GM21447 (cell line): ENCODE results near the gene AFG1L.
"Not testable (repeated sequence)": the region's sequence is repeated elsewhere in the genome, so short reads cannot be mapped to it uniquely, and the experiment has no call there.

Experiments
- ATAC-seq: cut with Tn5 transposase; IDR thresholded peaks from one replicate; pipeline ENCODE4 v1.9.1; 2021; ENCODE audit not compliant: unreplicated experiment

Gene AFG1L

DNA sequence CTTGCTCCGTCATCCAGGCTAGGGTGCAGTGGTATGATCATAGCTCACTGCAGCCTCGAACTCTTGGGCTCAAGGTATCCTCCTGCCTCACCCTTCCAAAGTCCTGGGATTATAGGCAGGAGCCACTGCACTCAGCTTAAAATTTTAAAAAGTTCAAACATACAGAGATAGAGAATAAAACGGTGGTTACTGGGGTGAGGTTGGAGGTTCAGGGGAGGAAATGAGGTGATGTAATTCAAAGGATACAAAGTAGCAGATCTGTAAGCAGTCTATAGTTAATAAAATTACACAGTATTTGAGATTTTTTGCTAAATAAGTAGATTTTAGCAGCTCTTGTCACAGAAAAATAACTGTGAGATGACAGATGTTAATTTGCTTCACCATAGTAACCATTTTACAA lies 7.5 kb upstream of the AFG1L start:
- no peak for ATAC-seq

DNA sequence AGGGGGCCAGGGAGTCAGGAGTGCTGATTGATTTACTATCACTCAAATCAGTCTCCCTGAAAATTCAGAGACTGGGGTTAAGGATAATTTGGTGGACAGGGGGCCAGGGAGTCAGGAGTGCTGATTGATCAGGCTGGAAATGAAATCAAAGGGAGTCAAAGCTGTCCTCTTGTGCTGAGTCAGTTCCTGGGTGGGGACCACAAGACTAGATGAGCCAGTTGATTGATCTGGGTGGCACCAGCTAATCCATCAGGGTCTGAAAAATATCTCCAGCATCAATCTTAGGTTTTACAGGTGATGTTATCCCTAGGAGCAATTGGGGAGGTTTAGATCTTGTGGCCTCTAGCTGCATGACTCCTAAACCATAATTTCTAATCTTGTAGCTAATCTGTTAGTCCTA lies 6.1 kb upstream of the AFG1L start:
- no peak for ATAC-seq

DNA sequence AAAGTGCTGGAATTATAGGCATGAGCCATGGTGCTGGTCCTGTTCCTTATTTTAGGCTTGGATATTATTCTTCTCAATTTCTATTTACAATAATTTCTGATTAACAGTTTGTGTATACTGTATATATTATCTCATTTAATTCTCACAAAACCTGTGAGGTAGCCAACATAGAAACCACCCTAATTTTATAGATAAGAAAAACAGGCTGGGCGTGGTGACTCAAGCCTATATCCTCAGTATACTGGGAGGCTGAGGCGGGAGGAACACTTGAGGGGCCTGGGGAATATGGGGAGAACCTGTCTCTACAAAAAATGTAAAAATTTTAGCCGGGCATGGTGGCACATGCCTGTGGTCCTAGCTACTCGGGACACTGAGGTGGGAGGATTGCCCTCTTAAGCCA lies 3.8 kb upstream of the AFG1L start:
- no peak for ATAC-seq

DNA sequence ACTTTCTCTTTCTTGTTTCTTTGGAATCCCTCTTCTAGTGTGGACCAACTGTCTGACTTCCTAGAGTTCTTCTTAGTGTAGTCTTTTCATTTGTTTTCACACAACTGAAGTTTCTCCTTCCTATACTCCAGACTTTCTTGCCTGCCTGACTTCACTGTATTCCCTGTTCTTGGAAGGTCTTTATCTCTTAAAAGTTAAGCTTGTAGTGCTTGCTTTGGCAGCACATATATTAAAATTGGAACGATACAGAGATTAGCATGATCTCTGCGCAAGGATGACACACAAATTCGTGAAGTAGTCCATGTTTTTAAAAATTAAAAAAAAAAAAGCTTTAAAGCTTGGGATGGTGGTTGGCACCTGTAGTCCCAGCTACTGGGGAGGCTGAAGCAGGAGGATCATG lies 2.3 kb upstream of the AFG1L start:
- not testable (repeated sequence) for ATAC-seq

DNA sequence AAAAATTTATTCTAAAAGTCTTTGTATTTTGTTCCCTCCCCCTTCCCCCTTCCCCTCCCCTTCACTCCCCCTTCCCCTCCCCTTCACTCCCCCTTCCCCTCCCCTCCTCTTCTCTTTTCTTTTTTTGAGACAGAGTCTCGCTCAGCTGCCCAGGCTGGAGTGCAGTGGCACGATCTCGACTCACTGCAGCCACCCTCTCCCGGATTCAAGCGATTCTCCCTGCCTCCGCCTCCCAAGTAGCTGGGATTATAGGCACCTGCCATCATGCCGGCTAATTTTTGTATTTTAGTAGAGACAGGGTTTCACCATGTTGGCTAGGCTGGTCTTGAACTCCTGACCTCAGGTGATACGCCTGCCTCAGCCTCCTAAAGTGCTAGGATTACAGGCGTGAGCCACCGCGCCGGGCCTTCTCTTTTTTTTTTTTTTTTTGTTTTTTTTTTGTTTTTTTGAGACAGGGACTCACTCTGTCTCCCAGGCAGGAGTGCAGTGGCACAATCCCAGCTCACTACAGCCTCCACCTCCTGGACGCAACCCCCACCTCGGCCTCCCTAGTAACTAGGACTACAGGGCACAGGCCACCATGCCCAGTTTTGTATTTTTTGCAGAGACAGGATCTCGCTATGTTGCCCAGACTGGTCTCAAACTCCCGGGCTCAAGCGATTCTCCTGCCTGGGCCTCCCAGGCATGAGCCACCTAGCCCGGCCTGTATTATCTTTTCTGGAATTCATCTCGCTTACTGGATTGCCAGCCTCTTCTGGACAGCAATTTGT lies 1.1 kb upstream of the AFG1L start:
- no peak for ATAC-seq

DNA sequence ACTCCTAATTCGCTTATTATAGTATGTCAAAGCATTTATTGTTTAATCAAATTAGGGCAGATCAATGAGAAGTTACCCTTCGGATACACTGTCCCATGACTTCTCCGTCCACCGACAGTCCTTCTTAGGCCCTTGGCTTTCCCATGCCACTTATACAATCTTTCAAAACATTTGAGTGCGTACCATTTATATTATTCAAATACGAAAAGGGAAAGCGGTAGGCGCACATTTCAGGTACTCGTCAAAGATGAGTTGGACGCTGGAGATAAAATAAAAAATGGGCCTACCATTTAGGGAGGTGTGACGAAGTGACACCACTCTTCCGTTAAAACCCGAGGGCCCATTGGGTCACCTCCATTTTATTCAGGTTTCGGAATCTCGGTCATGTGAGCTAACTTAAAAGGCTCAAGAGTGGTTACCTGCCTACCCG lies 542 bp upstream of the AFG1L start:
- peak; percentile 18 for ATAC-seq

DNA sequence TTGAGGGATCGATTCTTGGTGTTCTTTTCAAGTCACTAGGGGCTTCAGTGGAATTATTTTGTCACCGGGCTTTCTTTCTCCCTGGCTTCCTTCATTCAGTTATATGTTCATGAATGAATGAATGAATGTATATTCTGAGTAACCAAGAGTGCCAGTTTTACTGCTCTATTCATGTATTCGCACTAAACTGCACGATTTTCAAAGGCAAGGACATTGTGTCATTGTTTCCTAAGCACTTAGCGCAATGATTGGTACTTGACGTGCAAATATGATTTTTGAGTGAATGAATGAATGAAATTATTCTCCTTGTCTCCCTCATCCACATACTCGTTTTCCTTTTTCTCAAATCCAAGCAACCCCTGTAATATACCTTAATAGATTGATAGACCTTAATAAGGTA lies 822 bp downstream of the AFG1L start:
- ATAC-seq, result no peak

DNA sequence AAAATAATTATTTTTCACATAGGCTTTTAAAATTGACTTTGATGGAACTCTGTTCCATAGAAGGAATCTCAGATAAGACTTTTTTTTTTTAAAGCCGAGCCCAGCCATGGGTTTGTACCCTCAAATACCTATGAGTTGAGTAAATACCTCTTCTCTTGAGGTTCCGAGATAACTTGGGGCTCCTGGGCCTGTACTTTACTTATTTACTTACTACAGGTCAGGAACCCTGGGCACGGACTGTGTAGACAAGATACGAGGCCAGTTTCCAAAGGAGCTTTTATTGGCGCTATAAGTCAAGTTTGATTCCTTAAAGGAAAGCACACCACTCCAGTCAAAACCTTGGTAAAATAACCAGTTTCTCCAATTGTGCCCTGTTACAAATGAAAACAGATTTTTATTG lies 7.5 kb downstream of the AFG1L start:
- ATAC-seq, result no peak

DNA sequence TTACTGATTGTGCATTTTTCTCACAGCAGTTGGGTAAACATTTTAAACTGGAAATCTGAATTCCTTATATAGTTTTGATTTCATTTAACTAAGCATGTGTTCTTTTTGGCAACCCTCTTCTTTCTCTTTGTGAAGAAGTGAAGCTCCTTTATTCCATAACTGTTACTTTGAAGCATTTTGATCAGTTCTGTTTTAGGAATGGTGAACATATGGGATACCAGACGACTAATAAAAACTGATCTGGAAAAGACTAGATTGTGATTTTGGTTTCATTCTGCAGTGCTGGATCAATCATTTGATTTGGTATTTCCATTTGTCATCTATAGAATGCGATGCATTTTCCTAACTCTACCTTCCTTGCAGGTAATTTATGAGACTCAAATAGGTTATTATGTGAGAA lies 9.8 kb downstream of the AFG1L start:
- ATAC-seq, result no peak

DNA sequence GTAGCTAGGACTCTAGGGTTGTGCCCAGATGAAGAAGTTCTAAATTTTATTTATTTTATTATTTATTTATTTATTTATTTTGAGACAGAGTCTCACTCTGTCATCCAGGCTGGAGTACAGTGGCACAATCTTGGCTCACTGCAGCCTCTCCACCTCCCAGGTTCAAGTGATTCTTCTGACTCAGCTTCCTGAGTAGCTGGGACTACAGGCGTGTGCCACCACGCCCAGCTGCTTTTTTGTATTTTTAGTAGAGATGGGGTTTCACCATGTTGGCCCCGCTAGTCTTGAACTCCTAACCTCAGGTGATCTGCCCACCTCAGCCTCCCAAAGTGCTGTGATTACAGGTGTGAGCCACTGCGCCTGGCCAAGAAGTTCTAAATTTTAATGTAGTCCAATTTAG lies 13.8 kb downstream of the AFG1L start:
- ATAC-seq, result not testable (repeated sequence)

DNA sequence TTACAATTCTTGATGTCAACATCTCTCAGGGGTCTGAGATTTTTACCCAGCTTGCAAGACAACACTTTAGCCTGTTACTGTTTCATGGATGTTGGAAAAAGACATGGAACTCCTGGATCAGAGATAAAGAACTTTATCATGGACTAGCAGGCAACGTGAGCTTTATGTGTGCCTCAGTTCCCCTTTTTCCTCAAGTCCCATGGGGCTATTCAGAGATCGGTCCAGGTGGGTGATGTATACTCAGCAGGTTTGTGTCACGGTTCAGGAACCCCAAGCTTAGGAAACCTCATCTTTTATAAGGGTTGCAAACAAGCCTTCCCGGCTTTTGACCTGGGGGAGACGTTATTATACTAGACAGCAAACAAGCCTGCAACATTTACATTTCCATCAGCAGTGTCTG lies 15.0 kb downstream of the AFG1L start:
- ATAC-seq, result no peak

DNA sequence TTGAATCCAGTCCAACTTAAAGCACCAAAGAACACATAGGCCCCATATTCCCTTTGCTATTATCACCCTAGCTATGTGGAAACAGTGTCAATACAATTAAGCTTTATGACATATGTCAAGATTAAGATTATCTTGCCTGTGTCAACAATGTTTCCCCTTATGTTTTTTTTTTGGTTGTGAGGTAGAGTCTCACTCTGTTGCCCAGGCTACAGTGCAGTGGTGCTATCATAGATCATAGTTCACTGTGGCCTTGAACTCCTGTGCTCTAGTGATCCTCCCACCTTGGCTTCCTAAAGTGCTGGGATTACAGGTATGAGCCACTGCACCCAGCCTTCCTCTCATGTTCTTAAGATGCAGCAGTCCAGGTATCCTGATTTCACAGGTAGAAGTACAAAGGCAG lies 17.8 kb downstream of the AFG1L start:
- ATAC-seq, result no peak

DNA sequence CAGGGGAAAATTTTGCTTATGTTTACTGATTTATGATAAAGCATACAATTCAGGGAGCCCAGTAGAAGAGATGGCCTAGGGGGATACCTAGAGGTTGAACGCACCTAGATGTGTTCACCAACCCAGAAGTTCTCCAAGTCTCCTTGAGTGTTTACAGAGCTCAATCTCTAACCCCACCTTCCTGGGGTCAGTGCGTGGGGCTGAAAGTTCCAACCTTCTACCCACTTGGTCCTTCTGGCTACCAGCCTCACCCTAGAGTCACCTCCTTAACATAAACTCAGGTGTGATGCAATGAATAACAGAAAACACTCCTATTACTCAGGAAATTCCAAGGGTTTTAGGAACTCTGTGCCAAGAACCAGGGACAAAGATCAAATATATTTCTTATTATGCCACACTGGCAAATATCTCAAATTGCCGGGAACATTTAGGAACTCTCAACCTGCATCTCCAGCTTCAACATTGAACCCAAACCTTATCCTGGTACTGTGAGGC lies 26.4 kb downstream of the AFG1L start:
- ATAC-seq, result no peak

DNA sequence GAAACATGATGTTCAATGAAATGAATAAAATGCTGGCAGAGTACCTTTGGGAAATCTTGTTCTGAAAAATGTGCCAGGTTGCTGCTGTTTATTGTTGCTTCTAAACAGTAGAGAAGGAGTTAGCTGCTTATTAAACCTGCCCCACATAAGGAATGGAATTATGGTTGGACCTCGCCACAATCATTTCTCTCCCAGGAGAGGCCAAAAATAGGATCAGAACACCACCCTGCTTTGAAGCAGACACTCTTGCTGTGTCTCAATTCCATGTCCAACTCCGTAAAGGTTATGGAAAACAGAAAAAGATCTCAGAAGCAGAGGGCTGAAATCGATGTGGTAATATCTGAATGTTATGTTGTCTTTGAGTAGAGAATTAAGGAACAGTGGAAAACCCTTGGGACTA lies 27.9 kb downstream of the AFG1L start:
- ATAC-seq, result no peak

DNA sequence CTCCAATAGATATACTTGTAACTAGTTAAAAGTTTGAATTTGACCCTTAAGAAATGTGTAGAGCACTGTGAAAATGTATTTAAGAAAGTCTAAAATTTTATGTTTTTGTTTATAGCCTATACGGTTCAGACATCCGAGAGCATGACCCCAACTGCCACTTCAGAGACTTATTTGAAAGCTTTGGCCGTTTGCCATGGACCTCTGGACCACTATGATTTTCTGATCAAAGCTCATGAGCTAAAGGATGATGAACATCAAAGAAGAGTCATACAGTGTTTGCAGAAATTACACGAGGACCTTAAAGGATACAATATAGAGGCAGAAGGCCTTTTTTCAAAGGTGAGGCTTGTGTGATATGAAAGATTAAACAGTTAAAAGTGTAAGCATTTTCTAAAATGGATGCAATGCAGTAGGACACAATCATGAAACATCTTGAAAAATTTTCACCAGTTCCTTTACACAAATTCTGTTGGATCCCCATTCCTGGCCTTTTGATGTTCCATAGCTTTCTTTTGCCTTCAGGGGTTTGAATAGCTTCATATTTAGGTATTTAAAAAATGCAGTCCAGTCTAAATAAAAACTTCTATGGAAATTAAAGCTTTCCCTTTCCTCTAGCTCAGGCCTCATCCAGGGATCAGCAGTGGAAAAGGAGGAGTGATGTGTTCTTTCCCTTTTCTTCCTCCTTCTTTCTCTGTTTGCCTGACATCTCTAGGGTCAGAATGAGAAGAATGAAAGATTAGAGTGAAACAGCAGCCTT lies 29.0 kb downstream of the AFG1L start:
- no peak for ATAC-seq

DNA sequence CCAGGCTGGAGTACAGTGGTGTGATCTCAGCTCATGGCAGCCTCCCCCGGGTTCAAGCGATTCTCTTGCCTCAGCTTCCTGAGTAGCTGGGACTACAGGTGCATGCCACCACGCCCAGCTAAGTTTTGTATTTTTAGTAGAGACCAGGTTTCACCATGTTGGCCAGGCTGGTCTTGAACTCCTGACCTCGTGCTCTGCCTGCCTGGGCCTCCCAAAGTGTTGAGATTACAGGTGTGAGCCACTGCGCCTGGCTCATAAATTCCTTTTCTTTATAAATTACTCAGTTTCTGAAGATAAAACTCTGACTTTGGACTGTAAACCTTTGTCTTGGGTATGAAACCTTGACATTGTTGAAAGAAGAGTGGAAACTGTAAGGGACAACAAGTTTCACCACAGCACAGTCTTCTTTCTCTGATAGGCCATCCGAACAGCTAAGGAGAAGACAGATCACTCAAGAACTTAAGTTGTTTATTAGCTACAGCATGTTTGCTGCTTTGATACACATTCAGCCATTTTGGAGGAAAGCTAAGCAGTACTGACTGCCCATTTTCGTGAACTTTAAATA lies 35.4 kb downstream of the AFG1L start:
- ATAC-seq, result not testable (repeated sequence)

DNA sequence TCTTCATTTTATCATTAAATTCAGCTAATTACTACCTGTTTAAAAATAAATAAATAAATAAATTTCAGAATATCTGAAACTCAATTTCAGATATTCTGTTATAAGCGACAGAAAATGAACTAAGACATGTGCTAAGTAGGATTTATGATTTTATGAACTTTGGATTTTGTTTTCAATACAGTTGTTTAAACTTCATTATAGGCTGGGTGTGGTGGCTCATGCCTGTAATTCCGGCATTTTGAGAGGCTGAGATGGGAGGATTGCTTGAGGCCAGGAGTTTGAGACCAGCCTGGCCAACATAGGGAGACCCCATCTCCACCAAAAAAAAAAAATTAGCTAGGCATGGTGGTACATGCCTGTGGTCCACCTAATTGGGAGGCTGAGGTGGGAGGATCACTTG lies 36.0 kb downstream of the AFG1L start:
- ATAC-seq, result no peak

DNA sequence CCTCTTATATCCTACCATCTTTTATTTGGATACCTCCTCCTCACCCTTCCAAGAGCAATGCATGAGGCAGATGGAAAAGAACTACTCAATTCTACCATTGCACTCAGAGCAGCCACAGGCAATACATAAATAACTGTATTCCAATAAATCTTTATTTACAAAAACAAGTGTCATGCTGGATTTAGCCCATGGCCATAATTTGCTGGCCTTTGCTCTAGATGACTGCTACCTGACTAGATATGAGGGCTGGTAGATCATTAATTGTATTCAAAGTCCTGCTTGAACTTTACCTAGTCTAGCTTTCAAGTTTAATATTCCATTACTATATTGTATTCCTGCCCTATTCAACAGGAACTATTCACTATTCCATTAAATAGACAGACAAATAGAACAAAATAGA lies 37.1 kb downstream of the AFG1L start:
- no peak for ATAC-seq

DNA sequence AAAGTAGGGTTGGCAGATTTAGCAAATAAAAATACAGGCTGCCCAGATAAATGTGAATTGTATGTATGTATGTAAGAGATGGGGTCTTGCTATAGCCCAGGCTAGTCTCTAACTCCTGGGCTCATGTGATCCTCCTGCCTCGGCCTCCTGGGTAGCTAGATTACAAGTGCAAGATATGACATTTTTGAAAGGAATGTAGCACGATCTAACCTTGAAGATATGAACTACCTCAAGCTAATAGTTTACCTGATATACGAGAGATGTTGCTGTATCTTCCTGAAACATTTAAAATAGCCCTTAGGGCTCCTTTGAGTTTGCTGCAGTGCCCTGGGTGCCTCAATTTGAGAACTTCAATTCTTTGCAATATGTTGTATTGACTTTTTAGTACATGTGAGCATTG lies 42.1 kb downstream of the AFG1L start:
- ATAC-seq, result no peak

DNA sequence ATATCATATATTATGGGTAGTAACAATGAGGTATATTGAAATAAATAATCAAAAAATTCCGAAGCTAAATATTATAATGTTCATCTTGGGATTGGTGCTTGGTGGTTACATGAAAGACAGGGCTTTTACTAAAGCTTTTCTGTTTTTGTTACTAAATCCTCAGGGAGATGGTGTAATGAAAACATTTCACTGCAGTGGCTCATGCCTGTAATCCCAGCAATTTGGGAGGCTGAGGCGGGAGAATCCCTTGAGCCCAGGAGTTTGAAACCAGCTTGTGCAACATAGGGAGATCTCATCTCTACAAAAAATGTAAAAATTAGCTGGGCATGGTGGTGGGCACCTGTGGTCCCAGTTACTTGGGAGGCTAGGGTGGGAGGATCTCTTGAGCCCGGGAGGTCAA lies 42.9 kb downstream of the AFG1L start:
- ATAC-seq, result no peak

DNA sequence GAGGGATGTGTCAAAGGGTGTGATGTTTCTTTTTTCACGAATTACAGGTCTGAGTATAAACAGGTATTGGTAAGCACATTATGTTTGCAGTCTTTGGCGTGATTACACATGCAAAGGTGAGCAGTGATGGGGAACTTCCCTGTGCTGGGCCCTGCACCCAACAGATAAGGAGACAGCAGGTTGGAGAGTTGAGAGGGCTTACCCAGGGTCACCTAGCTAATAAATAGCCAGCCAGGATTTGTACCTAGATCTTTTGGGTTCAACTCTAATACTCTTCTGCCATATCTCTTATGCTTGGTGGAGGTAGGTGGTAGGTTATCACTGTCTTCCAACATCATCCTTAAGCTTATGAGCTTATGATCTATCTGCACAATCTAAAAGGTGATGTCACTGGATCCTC lies 46.5 kb downstream of the AFG1L start:
- ATAC-seq, result no peak

DNA sequence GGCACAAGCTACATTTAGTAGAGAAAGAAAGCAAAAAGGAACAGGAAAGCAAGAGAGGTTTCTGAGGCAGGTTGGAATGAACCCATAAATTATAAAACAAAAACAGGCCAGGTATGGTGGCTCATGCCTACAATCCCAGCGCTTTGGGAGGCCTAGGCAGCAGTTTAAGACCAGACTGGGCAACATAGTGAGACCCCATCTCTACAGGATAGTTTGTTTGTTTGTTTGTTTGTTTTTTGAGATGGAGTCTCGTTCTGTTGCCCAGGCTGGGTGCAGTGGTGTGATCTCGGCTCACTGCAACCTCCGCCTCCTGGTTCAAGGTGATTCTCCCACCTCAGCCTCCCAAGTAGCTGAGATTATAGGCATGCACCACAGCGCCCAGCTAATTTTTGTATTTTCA lies 49.0 kb downstream of the AFG1L start:
- ATAC-seq, result no peak
